HCT116 (cell line): ENCODE data around the gene HMCN2. TPM values are rescaled to one million over a fixed set of nuclear protein-coding genes. Genes with fewer than 3 reads are reported as not detected.

Experiments used
- ATAC-seq: fragments of 200-7000 bp; cut with Tn5 transposase; 2 replicates; pipeline ENCODE4 v1.9.1; 2020; ENCODE audit warnings: mild to moderate bottlenecking, moderate library complexity
- BruUV-seq: library from RNA; stranded (reverse); fragments of 400-500 nt; replicated peaks from 2 replicates; lab custom pipeline; 2021; lab: Mats Ljungman, UMichigan
- CTCF ChIA-PET: fragments of 300-600 bp; sonication (Branson Sonifier 250); formaldehyde crosslinking; loops from one replicate; lab custom pipeline; 2021; ENCODE audit warnings: antibody characterized with exemption; lab: Charles Lee
- POLR2A ChIA-PET: fragments of 300-600, 350-600 bp; sonication (Branson Sonifier 250); formaldehyde crosslinking; loops from one replicate; lab custom pipeline; 2021; ENCODE audit warnings: antibody characterized with exemption; lab: Charles Lee
- RAD21 ChIA-PET, 2 experiments: fragments of 300-600 bp; sonication (Branson Sonifier 250); formaldehyde crosslinking; loops; one replicate each; lab custom pipeline; 2023; ENCODE audit warnings: low total read pairs in 2 of 2; ENCODE audit not compliant: uncharacterized antibody in 2 of 2, unreplicated experiment in 2 of 2, low non-redundant PET in 1 of 2; lab: Charles Lee
- DNase-seq: peaks from one replicate; pipeline ENCODE4 v3.0.0-alpha.2; 2010; ENCODE audit warnings: low read depth, low spot score
- H2AFZ ChIP-seq: fragments of 200-600 bp; shearing (Covaris generic), sonication (generic); 2 replicates; pipeline ENCODE4 v1.6.1; 2017; ENCODE audit warnings: low read depth, mixed run types, mixed read lengths, antibody characterized with exemption, low read length; ENCODE audit not compliant: poor library complexity, severe bottlenecking
- H3K27ac ChIP-seq: 2 replicates; pipeline ENCODE4 v1.5.1; 2012; ENCODE audit warnings: low read depth, low read length
- H3K27me3 ChIP-seq: fragments of 200-600 bp; sonication (generic); 2 replicates; pipeline ENCODE4 v1.6.1; 2016; ENCODE audit warnings: mixed run types, low read length, mixed read lengths; ENCODE audit not compliant: insufficient read depth
- H3K36me3 ChIP-seq, 2 experiments: fragments of 200-500 bp in 1 of 2; fragments of 200-600 bp in 1 of 2; sonication (Bioruptor generic) in 1 of 2; sonication (generic) in 1 of 2; 2 replicates each; pipeline versions ENCODE4 v1.5.1 to v1.6.1; 2014 to 2016; ENCODE audit warnings: low read length in 2 of 2, inconsistent platforms in 1 of 2, mixed read lengths in 1 of 2, mixed run types in 1 of 2; ENCODE audit not compliant: insufficient read depth in 2 of 2, control insufficient read depth in 1 of 2
- H3K4me1 ChIP-seq, 2 experiments: fragments of 200-600 bp in 1 of 2; sonication (generic) in 1 of 2; 2 replicates each; pipeline versions ENCODE4 v1.5.1 to v1.6.1; 2012 to 2017; ENCODE audit warnings: low read length in 2 of 2, inconsistent platforms in 1 of 2, mild to moderate bottlenecking in 1 of 2, mixed read lengths in 1 of 2, mixed run types in 1 of 2, moderate library complexity in 1 of 2; ENCODE audit not compliant: insufficient read depth in 2 of 2, control insufficient read depth in 1 of 2
- H3K4me2 ChIP-seq: fragments of 200-600 bp; sonication (generic); 2 replicates; pipeline ENCODE4 v1.6.1; 2017; ENCODE audit warnings: mixed run types, low read length, mixed read lengths
- H3K4me3 ChIP-seq, 2 experiments: fragments of 200-600 bp in 1 of 2; sonication (generic) in 1 of 2; replicated peaks in 1 of 2; 2 replicates each; pipeline ENCODE4 v1.5.1; 2011 to 2016; ENCODE audit warnings: low read length in 2 of 2, control low read depth in 1 of 2, low read depth in 1 of 2, mild to moderate bottlenecking in 1 of 2, mixed read lengths in 1 of 2, mixed run types in 1 of 2
- H3K79me2 ChIP-seq: fragments of 200-600 bp; sonication (generic); 2 replicates; pipeline ENCODE4 v1.6.1; 2017; ENCODE audit warnings: mild to moderate bottlenecking, mixed run types, low read length, moderate library complexity, mixed read lengths; ENCODE audit not compliant: insufficient read depth
- H3K9ac ChIP-seq: fragments of 200-600 bp; sonication (generic); 2 replicates; pipeline ENCODE4 v1.6.1; 2016; ENCODE audit warnings: low read length, mixed read lengths
- H3K9me2 ChIP-seq: fragments of 200-600 bp; sonication (generic), shearing (Covaris generic); 2 replicates; pipeline ENCODE4 v1.6.1; 2017; ENCODE audit warnings: mixed run types, mild to moderate bottlenecking, moderate library complexity; ENCODE audit not compliant: insufficient read depth
- H3K9me3 ChIP-seq, 2 experiments: fragments of 200-500 bp in 1 of 2; fragments of 200-600 bp in 1 of 2; sonication (Bioruptor generic) in 1 of 2; sonication (generic) in 1 of 2; 2 replicates each; pipeline ENCODE4 v1.6.1; 2014 to 2017; ENCODE audit warnings: low read length in 2 of 2, mixed read lengths in 2 of 2, inconsistent platforms in 1 of 2, low read depth in 1 of 2, mild to moderate bottlenecking in 1 of 2, mixed run types in 1 of 2, moderate library complexity in 1 of 2; ENCODE audit not compliant: control insufficient read depth in 1 of 2, insufficient read depth in 1 of 2
- H4K20me1 ChIP-seq: fragments of 200-600 bp; sonication (generic), shearing (Covaris generic); 2 replicates; pipeline ENCODE4 v1.6.1; 2017; ENCODE audit warnings: mixed run types, mild to moderate bottlenecking, moderate library complexity; ENCODE audit not compliant: insufficient read depth
- ATF3 ChIP-seq: IDR thresholded peaks from 2 replicates; pipeline ENCODE4 v1.6.1; 2012
- CBX3 ChIP-seq: IDR thresholded peaks from 2 replicates; pipeline ENCODE4 v1.6.1; 2012; ENCODE audit warnings: low read depth
- CEBPB ChIP-seq: IDR thresholded peaks from 2 replicates; pipeline ENCODE4 v1.6.1; 2012; ENCODE audit warnings: low read depth
- EGR1 ChIP-seq: IDR thresholded peaks from 2 replicates; pipeline ENCODE4 v1.6.1; 2012; ENCODE audit warnings: low read depth
- ELF1 ChIP-seq: IDR thresholded peaks from 2 replicates; pipeline ENCODE4 v1.6.1; 2012; ENCODE audit warnings: low read depth, borderline replicate concordance
- EZH2 ChIP-seq: fragments of 200-600 bp; sonication (generic); IDR thresholded peaks from 2 replicates; pipeline ENCODE4 v1.6.1; 2017; ENCODE audit warnings: antibody characterized with exemption, mixed run types
- EZH2phosphoT487 ChIP-seq: fragments of 200-600 bp; IDR thresholded peaks from 2 replicates; pipeline ENCODE4 v1.6.1; 2018; ENCODE audit warnings: antibody characterized with exemption, borderline replicate concordance
- FOSL1 ChIP-seq: IDR thresholded peaks from 2 replicates; pipeline ENCODE4 v1.6.1; 2012; ENCODE audit warnings: low read depth
- JUND ChIP-seq: IDR thresholded peaks from 2 replicates; pipeline ENCODE4 v1.6.1; 2012
- POLR2A ChIP-seq: IDR thresholded peaks from 2 replicates; pipeline ENCODE4 v1.7.0; 2011; ENCODE audit warnings: borderline replicate concordance; ENCODE audit not compliant: insufficient read depth, insufficient read length; ENCODE audit errors: extremely low read depth
- POLR2AphosphoS5 ChIP-seq: IDR thresholded peaks from 2 replicates; pipeline ENCODE4 v1.6.1; 2011; ENCODE audit warnings: mild to moderate bottlenecking, low read depth, low read length, moderate library complexity
- RAD21 ChIP-seq: IDR thresholded peaks from 2 replicates; pipeline ENCODE4 v1.6.1; 2012; ENCODE audit warnings: low read depth, mild to moderate bottlenecking
- REST ChIP-seq: IDR thresholded peaks from 2 replicates; pipeline ENCODE4 v1.6.1; 2012; ENCODE audit warnings: low read depth
- SIN3A ChIP-seq: IDR thresholded peaks from 2 replicates; pipeline ENCODE4 v1.6.1; 2012; ENCODE audit warnings: low read depth
- TCF7L2 ChIP-seq: IDR thresholded peaks from 2 replicates; pipeline ENCODE4 v1.7.0; 2011; ENCODE audit warnings: borderline replicate concordance, inconsistent platforms; ENCODE audit not compliant: insufficient read depth, insufficient read length; ENCODE audit errors: extremely low read depth
- YY1 ChIP-seq: IDR thresholded peaks from 2 replicates; pipeline ENCODE4 v1.6.1; 2011; ENCODE audit warnings: low read length, low read depth, moderate library complexity, mild to moderate bottlenecking; ENCODE audit not compliant: insufficient replicate concordance; ENCODE audit errors: extremely low read depth
- ZNF274 ChIP-seq: fragments of 200-500 bp; sonication (Bioruptor generic); IDR thresholded peaks from 2 replicates; pipeline ENCODE4 v1.6.1; 2014; ENCODE audit warnings: mild to moderate bottlenecking, low read depth, low read length, inconsistent platforms
- intact Hi-C: fragments of 100-400 bp; cut with micrococcal nuclease; formaldehyde crosslinking; loops from 2 replicates; pipeline ENCODE4 v1.10.0; 2022
- total RNA-seq: library from RNA; stranded (reverse); gene quantifications from one replicate; pipeline ENCODE4 v1.2.1, GENCODE V29; 2021; ENCODE audit not compliant: unreplicated experiment

HMCN2 gene
- total RNA-seq, 1 experiment from 2014 or later, result 0.22 TPM

GRCh38 chr9:130315446-130316226 is 50.1 kb downstream of the HMCN2 start:
- H3K4me3 ChIP-seq, result no peak overlapping the region
- no peak overlapping the region for H2AFZ ChIP-seq
- DNase-seq (no peak), ATAC-seq (no peak)
- H3K36me3 ChIP-seq, result no peaks in the 10 kb centered on the region
- ChIA-PET RAD21 (no interaction called here), POLR2A (no interaction called here), CTCF (interaction anchor here (0.9 to 1.8 kb wide), 2 partner anchors 11 to 209 kb away, joined by 3 to 6 read pairs; no protein-coding TSS in a partner anchor)
- H3K79me2 ChIP-seq, result no peaks in the 10 kb centered on the region
- TF ChIP-seq EZH2phosphoT487 (no peak), ATF3 (no peak), EZH2 (no peak), YY1 (no peak), CEBPB (no peak), ZNF274 (no peak), TCF7L2 (no peak), SIN3A (no peak), FOSL1 (no peak), REST (no peak), ELF1 (no peak), RAD21 (no peak), EGR1 (no peak), JUND (no peak), POLR2AphosphoS5 (no peak), POLR2A (no peak), CBX3 (no peak)
- H3K9me3 ChIP-seq, result no peaks in the 10 kb centered on the region
- no peak overlapping the region for H3K9ac ChIP-seq
- intact Hi-C loops, result no loop called here
- no peaks in the 10 kb centered on the region for H3K27me3 ChIP-seq
- H3K9me2 ChIP-seq, result no peaks in the 10 kb centered on the region
- H3K27ac ChIP-seq, result no peak overlapping the region
- peaks cover 0 to 2% of the 10 kb centered on the region in 2 experiments; a peak in 2 of 4 replicates for H3K4me1 ChIP-seq
- no TSS peak for BruUV-seq
- no peak overlapping the region for H3K4me2 ChIP-seq
- H4K20me1 ChIP-seq, result no peaks in the 10 kb centered on the region
